ELF-1 (cell line): Measurements from ENCODE around the gene CLIC3.

Experiments
- DNase-seq: peaks from one replicate; pipeline ENCODE4 v3.0.0-alpha.2; 2016; ENCODE audit warnings: low read depth, low spot score

The CLIC3 gene

DNA sequence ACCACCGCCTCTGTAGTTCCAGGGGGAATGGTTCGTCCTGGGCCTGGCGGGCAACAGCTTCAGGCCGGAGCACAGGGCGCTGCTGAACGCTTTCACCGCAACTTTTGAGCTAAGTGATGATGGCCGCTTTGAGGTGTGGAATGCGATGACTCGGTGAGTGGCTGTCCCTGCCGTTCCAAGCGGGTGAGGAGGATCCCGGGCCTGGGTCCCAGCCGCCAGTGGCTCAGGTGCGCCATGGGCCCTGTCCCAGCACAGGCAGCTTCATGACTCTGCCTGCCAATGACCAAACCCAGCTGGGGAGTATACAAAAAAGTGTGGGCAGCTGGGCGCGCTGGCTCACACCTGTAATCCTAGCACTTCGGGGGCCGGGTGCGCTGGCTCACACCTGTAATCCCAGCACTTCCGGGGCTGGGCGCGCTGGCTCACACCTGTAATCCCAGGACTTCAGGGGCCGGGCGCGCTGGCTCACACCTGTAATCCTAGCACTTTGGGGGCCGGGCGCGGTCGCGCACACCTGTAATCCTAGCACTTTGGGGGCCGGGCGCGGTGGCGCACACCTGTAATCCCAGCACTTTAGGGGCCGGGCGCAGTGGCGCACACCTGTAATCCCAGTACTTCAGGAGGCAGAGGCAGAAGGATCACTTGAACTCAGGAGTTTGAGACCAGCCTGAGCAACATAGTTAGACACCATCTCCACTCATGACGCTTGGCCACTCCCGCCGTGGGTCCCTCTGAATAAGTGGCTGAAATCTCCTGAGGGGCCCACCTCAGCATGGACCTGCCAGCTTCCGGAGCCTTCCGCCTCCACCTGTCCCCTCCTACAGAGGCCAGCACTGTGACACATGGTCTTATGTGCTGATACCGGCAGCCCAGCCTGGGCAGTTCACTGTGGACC, 43.2 kb downstream of the CLIC3 start:
- peak; percentile 33 for DNase-seq

DNA sequence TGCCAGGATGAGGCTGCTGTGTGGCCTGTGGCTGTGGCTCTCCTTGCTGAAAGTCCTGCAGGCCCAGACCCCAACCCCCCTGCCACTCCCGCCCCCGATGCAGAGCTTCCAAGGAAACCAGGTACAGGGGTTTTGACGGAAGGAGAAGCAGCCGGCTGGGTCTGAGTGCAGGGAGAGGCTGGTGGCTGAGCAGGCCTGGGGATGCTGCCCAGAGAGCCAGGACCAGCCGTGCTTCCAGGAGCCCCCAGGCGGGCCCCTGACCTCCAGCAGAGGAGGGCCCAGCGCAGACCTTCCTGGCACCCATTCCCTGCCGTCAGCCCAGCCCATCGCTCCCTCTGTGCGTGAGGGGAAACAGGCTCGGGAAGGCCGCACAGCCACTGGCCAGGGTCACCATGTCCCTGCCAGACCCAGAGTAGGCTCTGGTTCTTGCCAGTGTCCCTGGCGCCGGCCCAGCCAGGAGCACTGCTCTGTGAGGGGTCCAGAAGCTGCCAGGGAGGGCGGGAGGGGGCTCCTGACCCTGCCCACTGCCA, 44.0 kb downstream of the CLIC3 start:
- DNase-seq: no peak

DNA sequence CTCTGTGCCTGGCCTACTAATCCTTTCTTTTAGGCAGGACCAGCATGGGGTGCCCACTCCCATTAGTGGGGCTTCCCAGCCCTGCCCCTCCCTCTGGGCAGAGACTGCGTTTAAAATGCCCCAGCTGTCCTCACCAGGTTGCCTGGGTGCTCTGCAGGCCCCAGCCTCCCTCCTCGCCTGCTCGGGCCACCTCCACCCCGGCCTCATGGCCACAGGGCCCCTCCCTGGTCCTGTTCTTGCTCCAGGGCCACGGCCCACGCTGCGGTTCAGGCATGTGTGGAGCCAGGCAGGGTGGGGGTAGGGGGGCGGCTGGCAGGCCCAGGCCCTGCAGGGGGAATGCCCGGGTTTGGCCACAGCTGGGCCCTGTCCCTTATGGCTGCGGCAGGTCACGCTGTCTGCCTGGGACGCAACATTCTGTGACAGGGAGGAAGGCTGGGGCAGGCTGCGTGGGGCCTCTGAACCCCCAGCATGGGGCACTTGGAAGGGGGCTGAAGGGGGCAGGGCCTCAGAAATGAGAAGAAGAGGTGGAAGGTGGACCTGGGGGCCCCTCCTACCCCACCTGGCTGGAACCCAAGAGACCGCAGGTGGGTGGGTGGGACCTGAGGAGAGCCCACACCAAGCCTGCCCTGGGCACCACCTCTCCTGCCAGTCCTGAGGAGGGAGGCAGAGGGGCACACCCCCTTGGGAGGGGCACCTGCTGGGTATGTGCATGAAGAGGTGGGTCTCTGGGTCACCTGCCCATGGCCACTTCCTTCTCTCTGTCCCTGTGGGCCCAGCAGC, 44.6 kb downstream of the CLIC3 start, which contains the start of gene LCN12:
Gene LCN12, plus strand, starts transcription at position 733 of the 780 bp plus-strand sequence. CDS start 55 bp downstream, outside the sequence.
- no peak for DNase-seq

DNA sequence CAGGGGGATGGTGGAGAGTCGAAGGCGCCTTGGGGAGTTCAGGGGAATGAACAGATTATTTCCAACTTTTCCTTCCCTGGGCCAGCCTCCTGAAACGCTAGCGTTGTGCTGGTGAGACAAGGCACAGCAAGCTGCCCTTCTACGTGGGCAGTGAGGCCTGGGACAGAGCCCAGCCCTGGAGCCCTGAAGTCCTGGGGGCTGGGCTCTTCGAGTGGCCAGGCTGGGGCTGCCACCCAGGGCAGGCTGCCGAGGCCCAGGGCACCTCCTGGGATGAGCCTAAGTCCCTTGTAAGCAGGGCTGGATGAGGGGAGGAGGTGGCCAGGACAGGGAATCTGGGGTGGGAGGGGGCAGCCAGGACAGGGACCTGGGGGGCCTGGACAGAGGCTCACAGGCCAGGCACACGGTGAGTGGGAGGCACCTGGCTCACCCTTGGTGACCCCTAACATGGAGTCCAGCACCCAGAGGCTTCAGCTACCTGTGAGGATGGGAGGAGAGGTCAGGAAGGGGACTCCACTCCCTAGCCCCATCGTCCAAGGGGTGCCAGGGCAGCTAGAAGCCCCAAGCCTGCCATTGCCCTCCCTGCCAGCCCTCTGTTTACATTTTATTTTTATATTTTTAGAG, 45.6 kb downstream of the CLIC3 start:
- no peak for DNase-seq

DNA sequence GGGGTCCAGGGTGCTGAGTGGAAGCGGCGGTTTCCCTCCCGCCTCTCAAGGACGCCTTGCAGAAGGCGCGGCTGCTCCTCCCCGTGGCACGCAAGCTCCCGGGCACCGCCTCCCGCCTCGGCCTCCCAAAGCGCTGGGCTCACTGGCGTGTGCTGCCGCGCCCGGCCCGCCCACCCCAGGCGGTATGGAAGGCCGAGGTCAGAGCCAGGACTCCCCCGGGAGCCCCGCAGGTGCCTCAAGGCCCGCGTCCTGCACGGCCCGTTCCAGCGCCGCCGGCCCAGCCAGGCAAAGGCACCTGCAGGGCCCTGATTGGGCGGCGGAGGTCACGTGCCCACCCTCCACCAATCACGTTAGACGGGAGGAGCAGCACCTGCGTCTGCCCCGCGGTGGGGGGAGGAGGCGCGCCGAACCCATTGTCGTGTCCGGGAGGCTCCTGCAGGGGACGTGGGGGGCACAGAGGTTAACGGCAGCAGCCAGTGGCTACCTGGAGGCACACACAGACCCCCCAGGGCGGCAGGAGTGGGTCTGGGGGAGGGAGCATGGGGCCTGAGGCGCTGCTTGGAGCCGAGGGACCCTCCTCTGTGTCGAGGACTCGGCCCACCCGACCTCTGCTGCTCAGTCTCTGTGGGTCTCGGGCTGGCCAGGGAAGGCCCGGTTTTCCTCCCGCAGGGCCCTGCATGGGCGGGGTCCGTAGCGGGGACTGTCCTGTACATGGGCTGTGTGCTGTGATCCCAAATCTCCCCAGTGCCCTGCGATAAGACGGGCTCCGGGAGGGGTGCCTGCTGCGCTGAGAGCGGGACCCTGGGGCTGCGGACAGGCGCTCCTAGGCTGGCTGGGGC, 46.3 kb downstream of the CLIC3 start:
- peak; percentile 93 for DNase-seq

DNA sequence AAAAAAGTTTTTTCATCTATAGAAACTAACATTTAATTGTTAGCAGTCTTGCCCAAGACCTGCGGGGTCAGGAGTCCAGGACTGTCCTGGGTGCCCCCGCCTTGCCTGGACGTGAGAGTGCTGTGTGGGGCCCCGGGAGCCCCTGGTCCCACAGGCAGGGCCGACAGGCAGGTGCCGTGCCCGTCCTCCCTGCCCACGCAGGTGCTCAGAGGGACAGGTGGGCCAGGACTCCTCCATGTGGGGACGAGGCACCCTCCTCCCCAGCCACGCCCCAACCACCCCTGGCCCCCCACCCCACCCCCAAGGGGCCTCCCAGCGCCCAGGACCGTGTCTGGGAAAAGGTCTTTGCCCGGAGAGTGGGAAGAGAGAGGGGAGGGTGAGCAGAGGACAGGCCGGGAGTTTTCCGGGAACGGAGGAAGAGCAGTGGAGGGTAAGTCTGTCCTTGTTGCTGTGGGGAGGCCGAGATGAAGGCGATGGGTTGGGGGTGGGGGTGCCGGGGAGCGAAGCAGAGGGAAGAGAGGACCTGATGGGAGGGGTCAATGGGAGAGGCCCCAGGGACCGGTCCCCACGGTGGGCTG, 47.0 kb downstream of the CLIC3 start:
- DNase-seq: no peak

DNA sequence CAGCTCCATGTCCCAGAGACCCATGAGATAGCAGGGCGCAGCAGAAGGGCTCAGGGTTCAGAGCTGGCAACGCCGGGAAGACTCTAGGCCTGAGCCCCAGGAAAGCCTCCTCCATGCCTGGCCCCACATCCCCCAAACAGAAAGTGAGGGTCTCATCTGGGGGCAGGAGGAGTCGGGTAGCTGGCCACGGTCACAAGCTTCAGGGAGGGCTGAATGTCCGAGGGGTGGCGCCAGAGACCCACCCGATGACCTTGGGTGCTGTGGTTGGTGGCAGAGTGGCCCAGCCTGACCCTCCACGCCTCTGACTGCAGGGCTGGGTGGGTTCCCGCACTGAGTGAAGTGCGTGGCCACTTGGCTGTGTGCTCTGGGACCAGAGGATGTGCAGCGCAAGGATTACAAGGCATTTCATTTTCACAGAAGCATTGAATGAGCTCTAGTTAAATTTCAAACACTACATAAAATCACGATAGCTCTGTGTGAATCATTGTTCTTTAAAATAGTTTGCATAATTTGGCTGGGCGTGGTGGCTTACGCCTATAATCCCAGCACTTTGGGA, 48.3 kb downstream of the CLIC3 start:
- DNase-seq: peak; percentile 76

DNA sequence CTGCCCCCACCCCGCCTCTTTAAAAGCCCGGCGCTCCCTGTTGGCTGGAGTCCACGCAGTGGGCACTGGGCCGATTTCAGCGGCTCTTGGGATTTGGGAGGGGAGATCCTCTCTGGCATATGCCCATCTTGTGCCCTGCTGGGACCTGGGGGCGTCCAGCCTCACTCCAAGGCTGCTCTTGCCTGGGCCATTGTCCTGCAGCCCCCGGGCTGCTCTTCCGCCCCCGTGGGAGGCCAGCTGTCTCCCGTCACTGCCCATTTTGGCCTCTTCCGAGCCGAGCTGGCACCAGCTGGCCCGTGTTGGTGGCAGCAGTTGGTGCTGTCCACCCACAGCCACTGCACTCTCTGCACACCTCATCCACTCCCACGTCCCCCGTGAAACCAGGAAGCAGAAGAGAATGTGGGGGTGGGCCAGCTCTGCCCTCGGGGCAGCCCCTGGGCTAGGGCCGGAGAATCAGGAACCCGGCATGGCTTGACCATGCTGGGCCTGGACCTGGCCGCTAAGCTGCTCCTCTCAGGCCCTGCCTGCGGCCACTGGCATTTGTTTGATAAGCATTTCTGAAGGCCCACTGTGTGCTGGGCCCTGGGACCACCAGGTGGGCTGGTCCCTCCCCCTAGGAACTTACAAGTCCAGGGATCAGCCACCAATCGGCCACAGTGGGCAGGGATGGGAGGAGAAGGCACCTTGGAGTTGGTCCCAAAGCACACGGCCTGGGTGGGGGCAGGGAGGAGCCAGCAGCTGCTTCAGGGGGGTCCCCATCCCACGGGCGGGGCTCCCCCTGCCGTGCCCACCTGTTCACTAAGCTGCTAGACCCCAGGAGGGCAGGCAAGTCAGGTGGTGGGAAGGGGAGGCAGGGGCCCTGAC, 49.1 kb downstream of the CLIC3 start:
- DNase-seq: no peak

DNA sequence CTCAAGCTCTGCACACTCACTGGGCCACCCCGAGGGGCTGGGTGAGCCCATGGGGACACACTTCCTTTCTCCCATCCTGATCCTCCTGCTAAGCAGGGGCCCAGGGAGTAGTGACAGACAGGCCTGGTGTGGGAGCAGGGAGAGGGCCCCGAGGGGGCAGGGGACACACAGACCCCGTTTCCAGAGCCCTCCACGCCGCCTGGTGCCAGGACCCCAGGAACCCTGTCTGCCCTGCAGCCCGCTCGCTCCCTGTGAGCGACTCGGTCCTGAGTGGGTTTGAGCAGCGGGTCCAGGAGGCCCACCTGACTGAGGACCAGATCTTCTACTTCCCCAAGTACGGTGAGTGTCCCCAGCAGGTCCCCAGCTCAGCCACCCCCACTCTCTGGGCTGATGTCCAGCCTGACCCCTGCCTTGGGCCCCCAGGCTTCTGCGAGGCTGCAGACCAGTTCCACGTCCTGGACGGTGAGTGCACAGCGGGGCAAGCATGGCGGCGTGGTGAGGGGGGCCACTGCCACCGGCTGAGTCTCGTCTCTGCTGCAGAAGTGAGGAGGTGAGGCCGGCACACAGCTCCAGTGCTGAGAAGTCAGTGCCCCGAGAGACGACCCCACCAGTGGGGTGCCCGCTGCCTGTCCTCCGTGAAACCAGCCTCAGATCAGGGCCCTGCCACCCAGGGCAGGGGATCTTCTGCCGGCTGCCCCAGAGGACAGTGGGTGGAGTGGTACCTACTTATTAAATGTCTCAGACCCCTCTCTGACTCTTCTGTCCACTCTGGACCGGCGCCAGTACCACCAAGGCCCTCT, 49.9 kb downstream of the CLIC3 start:
- DNase-seq: no peak

DNA sequence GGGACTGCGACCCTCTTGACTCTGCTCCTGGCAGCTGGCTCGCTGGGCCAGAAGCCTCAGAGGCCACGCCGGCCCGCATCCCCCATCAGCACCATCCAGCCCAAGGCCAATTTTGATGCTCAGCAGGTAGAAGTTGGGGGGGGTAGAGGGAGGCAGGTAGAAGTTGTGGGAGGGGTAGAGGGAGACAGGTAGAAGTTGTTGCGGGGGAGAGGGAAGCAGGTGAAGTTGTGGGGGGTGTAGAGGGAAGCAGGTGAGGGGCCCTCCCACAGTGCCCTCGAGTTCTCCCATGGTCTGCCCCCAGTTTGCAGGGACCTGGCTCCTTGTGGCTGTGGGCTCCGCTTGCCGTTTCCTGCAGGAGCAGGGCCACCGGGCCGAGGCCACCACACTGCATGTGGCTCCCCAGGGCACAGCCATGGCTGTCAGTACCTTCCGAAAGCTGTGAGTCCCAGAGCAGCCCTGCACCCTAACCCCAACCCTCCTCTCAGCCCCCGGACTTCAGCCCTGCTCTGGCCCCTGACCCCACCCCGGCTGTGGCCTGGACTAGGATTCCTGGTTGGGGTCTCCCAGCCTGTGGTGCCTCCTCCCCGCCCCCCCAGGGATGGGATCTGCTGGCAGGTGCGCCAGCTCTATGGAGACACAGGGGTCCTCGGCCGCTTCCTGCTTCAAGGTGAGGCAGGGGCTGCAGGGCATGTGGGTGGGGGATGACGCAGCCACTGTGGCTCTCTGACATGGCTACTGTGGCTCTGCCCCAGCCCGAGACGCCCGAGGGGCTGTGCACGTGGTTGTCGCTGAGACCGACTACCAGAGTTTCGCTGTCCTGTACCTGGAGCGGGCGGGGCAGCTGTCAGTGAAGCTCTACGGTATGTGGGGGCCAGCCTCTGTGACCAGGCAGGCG, 50.8 kb downstream of the CLIC3 start:
- DNase-seq: peak; percentile 55
